A549 (cell line): ENCODE results near the gene ARHGEF28.

Experiments used
- CHD4 ChIP-seq: fragments of 200-600 bp; sonication (generic); IDR thresholded peaks from 2 replicates; pipeline ENCODE4 v1.6.1; 2016; ENCODE audit warnings: antibody characterized with exemption, mild to moderate bottlenecking, borderline replicate concordance
- EHF ChIP-seq: fragments of 250-450 bp; sonication (Bioruptor Pico); IDR thresholded peaks from 2 replicates; pipeline ENCODE4 v1.5.0; 2020; ENCODE audit warnings: mild to moderate bottlenecking
- HOXA7 ChIP-seq: fragments of 250-450 bp; sonication (Bioruptor Pico); IDR thresholded peaks from 2 replicates; pipeline ENCODE4 v1.5.0; 2020; ENCODE audit warnings: mild to moderate bottlenecking, moderate library complexity
- NPAS2 ChIP-seq: fragments of 250-450 bp; sonication (Bioruptor Pico); IDR thresholded peaks from 2 replicates; pipeline ENCODE4 v1.8.0; 2022; ENCODE audit warnings: mild to moderate bottlenecking, moderate library complexity, borderline replicate concordance
- NR3C1 ChIP-seq: fragments of >200 bp; sonication (Bioruptor Twin); formaldehyde crosslinking; IDR thresholded peaks from 3 replicates; pipeline ENCODE4 v1.6.1; 2017
- POLR2A ChIP-seq: IDR thresholded peaks from 2 replicates; pipeline ENCODE4 v1.6.1; 2012; ENCODE audit warnings: mild to moderate bottlenecking, low read length
- RFX5 ChIP-seq: fragments of 450-650 bp; IDR thresholded peaks from 2 replicates; pipeline ENCODE4 v1.7.1; 2014; ENCODE audit warnings: antibody characterized with exemption, mild to moderate bottlenecking, moderate library complexity
- TF ChIP-seq, protein P1 (sequence below): fragments of 150-350 bp; IDR thresholded peaks from 2 replicates; pipeline ENCODE4 v1.6.1; 2014; ENCODE audit warnings: low read depth, mild to moderate bottlenecking, low read length
- TF ChIP-seq, protein P2 (sequence below): fragments of >200 bp; sonication (Bioruptor Twin); formaldehyde crosslinking; IDR thresholded peaks from 3 replicates; pipeline ENCODE4 v1.5.1; 2016
- TF ChIP-seq, protein P3 (sequence below): IDR thresholded peaks from 2 replicates; pipeline ENCODE4 v1.6.1; 2012
- TF ChIP-seq, protein P4 (sequence below): fragments of 200-600 bp; sonication (generic); IDR thresholded peaks from 2 replicates; pipeline ENCODE4 v1.6.1; 2016; ENCODE audit warnings: antibody characterized with exemption, mild to moderate bottlenecking, moderate library complexity

DNA sequence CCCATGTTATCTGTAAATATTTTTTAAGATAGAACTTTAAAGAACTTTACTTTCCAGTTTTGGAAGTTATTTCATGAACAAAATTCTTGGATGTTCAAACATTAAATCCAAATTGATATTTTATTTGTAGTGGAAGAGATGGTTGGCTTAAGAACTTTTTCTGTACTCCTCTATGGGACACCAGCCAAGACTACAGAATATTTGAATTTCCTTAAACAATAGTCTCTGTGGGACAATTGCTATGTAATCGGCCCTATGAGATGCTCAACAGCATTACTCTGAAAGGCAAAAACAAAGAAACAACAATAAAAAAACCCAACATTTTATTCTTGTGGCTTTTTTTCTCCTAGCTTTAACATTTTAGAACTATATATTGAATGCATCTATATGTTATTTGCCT lies 289.3 kb downstream of the ARHGEF28 start:
- TF ChIP-seq NPAS2 (CRISPR knock-in tag) = no peak
- TF ChIP-seq, protein P1, sequence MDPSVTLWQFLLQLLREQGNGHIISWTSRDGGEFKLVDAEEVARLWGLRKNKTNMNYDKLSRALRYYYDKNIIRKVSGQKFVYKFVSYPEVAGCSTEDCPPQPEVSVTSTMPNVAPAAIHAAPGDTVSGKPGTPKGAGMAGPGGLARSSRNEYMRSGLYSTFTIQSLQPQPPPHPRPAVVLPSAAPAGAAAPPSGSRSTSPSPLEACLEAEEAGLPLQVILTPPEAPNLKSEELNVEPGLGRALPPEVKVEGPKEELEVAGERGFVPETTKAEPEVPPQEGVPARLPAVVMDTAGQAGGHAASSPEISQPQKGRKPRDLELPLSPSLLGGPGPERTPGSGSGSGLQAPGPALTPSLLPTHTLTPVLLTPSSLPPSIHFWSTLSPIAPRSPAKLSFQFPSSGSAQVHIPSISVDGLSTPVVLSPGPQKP = no peak
- TF ChIP-seq, protein P2, sequence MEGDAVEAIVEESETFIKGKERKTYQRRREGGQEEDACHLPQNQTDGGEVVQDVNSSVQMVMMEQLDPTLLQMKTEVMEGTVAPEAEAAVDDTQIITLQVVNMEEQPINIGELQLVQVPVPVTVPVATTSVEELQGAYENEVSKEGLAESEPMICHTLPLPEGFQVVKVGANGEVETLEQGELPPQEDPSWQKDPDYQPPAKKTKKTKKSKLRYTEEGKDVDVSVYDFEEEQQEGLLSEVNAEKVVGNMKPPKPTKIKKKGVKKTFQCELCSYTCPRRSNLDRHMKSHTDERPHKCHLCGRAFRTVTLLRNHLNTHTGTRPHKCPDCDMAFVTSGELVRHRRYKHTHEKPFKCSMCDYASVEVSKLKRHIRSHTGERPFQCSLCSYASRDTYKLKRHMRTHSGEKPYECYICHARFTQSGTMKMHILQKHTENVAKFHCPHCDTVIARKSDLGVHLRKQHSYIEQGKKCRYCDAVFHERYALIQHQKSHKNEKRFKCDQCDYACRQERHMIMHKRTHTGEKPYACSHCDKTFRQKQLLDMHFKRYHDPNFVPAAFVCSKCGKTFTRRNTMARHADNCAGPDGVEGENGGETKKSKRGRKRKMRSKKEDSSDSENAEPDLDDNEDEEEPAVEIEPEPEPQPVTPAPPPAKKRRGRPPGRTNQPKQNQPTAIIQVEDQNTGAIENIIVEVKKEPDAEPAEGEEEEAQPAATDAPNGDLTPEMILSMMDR = no peak
- TF ChIP-seq CHD4 = no peak
- no peak for TF ChIP-seq EHF (CRISPR knock-in tag)
- no peak for TF ChIP-seq HOXA7 (CRISPR knock-in tag)
- TF ChIP-seq, protein P3, sequence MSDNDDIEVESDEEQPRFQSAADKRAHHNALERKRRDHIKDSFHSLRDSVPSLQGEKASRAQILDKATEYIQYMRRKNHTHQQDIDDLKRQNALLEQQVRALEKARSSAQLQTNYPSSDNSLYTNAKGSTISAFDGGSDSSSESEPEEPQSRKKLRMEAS = no peak
- no peak for TF ChIP-seq RFX5
- no peak for TF ChIP-seq NR3C1
- TF ChIP-seq, protein P4, sequence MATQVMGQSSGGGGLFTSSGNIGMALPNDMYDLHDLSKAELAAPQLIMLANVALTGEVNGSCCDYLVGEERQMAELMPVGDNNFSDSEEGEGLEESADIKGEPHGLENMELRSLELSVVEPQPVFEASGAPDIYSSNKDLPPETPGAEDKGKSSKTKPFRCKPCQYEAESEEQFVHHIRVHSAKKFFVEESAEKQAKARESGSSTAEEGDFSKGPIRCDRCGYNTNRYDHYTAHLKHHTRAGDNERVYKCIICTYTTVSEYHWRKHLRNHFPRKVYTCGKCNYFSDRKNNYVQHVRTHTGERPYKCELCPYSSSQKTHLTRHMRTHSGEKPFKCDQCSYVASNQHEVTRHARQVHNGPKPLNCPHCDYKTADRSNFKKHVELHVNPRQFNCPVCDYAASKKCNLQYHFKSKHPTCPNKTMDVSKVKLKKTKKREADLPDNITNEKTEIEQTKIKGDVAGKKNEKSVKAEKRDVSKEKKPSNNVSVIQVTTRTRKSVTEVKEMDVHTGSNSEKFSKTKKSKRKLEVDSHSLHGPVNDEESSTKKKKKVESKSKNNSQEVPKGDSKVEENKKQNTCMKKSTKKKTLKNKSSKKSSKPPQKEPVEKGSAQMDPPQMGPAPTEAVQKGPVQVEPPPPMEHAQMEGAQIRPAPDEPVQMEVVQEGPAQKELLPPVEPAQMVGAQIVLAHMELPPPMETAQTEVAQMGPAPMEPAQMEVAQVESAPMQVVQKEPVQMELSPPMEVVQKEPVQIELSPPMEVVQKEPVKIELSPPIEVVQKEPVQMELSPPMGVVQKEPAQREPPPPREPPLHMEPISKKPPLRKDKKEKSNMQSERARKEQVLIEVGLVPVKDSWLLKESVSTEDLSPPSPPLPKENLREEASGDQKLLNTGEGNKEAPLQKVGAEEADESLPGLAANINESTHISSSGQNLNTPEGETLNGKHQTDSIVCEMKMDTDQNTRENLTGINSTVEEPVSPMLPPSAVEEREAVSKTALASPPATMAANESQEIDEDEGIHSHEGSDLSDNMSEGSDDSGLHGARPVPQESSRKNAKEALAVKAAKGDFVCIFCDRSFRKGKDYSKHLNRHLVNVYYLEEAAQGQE = no peak
- TF ChIP-seq POLR2A = no peak
